Upper lobe of left lung (tissue), 6 donors: ENCODE data around the gene ITIH6. TPM values are rescaled to one million over a fixed set of nuclear protein-coding genes. Genes with fewer than 3 reads are reported as not detected.

Experiments
- ATAC-seq, 2 donors: fragments of 200-7000 bp; cut with Tn5 transposase; one replicate each; pipeline ENCODE4 v1.9.1; 2022; ENCODE audit warnings: mild to moderate bottlenecking in 2 of 2, moderate library complexity in 2 of 2; ENCODE audit not compliant: low FRiP score in 2 of 2
- DNase-seq, 2 donors: peaks; one replicate each; pipeline ENCODE4 v3.0.0-alpha.2; 2019 to 2020
- H3K27ac ChIP-seq, 4 donors: fragments of 200-600 bp; sonication (generic); one replicate each; pipeline ENCODE4 v1.5.1; 2016 to 2019
- H3K27me3 ChIP-seq, 4 donors: fragments of 200-600 bp; sonication (generic); one replicate each; pipeline ENCODE4 v1.5.1; 2017 to 2019
- H3K36me3 ChIP-seq, 4 donors: fragments of 200-600 bp; sonication (generic); one replicate each; pipeline ENCODE4 v1.5.1; 2016 to 2019
- H3K4me1 ChIP-seq, 4 donors: fragments of 200-600 bp; sonication (generic); one replicate each; pipeline ENCODE4 v1.5.1; 2018 to 2019
- H3K4me3 ChIP-seq, 4 donors: fragments of 200-600 bp; sonication (generic); one replicate each; pipeline ENCODE4 v1.5.1; 2017 to 2019; ENCODE audit warnings: mild to moderate bottlenecking in 2 of 4, moderate library complexity in 1 of 4
- H3K9me3 ChIP-seq, 4 donors: fragments of 200-600 bp; sonication (generic); one replicate each; pipeline ENCODE4 v1.5.1; 2018 to 2019
- CTCF ChIP-seq, 6 experiments: fragments of 450-650 bp in 4 of 6; fragments of 200-600 bp in 2 of 6; sonication (generic) in 2 of 6; IDR thresholded peaks; one replicate each; pipeline ENCODE4 v1.5.1; 2016 to 2019; ENCODE audit warnings: antibody characterized with exemption in 6 of 6
- EP300 ChIP-seq, 4 donors: sonication (generic); formaldehyde crosslinking; IDR thresholded peaks; one replicate each; pipeline ENCODE4 v1.5.1; 2017; ENCODE audit warnings: antibody characterized with exemption in 4 of 4, control low read depth in 2 of 4
- POLR2A ChIP-seq, 4 donors: fragments of 450-650 bp; IDR thresholded peaks; one replicate each; pipeline ENCODE4 v1.5.1; 2016 to 2017; ENCODE audit warnings: antibody characterized with exemption in 4 of 4, mild to moderate bottlenecking in 2 of 4
- POLR2AphosphoS5 ChIP-seq, 2 donors: sonication (generic); formaldehyde crosslinking; IDR thresholded peaks; one replicate each; pipeline ENCODE4 v1.5.1; 2017; ENCODE audit warnings: antibody characterized with exemption in 2 of 2
- WGBS, 2 donors: methylation state at CpG; one replicate each; pipeline ENCODE4 v1.1.5; 2017 to 2018; 5-methylcytosine and 5-hydroxymethylcytosine counted together
- small RNA-seq, 4 donors: library from RNA; depleted of rRNA; stranded (forward); fragments of <200 nt; gene quantifications; one replicate each; pipeline ENCODE3, GENCODE V24; 2016
- total RNA-seq, 6 donors: library from RNA; depleted of rRNA in 4 of 6; stranded (reverse); fragments of >200 nt in 4 of 6; gene quantifications; one replicate each; pipeline versions ENCODE4 v1.1.0 to v1.2.1, GENCODE V29; 2016 to 2021
- donor health status: DM: no; HTN: no; CAD: no; lungs with moderate emphysema.
- donor health status: DM: no; HTN: yes; CAD: no; lungs with severe emphysema.

Gene ITIH6
- total RNA-seq, 6 donors from 2014 or later: not detected

GRCh38 chrX:54711735-54712134, 86.3 kb downstream of the ITIH6 start:
- Histone ChIP-seq H3K27me3 (no peaks in the 10 kb centered on the region), H3K4me3 (no peak overlapping the region), H3K36me3 (no peaks in the 10 kb centered on the region), H3K4me1 (no peaks in the 10 kb centered on the region), H3K27ac (no peak overlapping the region), H3K9me3 (no peaks in the 10 kb centered on the region)
- TF ChIP-seq EP300 (IDR thresholded peaks at IDR 0.05) (no peak), POLR2AphosphoS5 (IDR thresholded peaks at IDR 0.05) (no peak), CTCF (IDR thresholded peaks at IDR 0.05) (no peak), POLR2A (IDR thresholded peaks at IDR 0.05) (no peak)
- 92 to 96% methylated on average over 9 to 14 of the region's 14 CpGs for WGBS, 2 donors
- DNase-seq (no peak), ATAC-seq (no peak)

GRCh38 chrX:54710920-54711319, 87.1 kb downstream of the ITIH6 start:
- Histone ChIP-seq H3K36me3 (no peaks in the 10 kb centered on the region), H3K27me3 (no peaks in the 10 kb centered on the region), H3K4me1 (no peaks in the 10 kb centered on the region), H3K27ac (no peak overlapping the region), H3K4me3 (no peak overlapping the region), H3K9me3 (no peaks in the 10 kb centered on the region)
- TF ChIP-seq EP300 (IDR thresholded peaks at IDR 0.05): no peak
- no peak for TF ChIP-seq CTCF (IDR thresholded peaks at IDR 0.05)
- no peak for TF ChIP-seq POLR2A (IDR thresholded peaks at IDR 0.05)
- no peak for TF ChIP-seq POLR2AphosphoS5 (IDR thresholded peaks at IDR 0.05)
- DNase-seq: no peak
- WGBS, 2 donors: 42 to 55% methylated on average over 1 of the region's 1 CpG
- ATAC-seq: no peak

- H3K4me1 ChIP-seq: no peaks in the 10 kb centered on the region
- no peaks in the 10 kb centered on the region for H3K36me3 ChIP-seq
- H3K9me3 ChIP-seq: no peaks in the 10 kb centered on the region
- no peaks in the 10 kb centered on the region for H3K27me3 ChIP-seq
- no peak for ATAC-seq
- no peak overlapping the region for H3K4me3 ChIP-seq
- TF ChIP-seq CTCF (IDR thresholded peaks at IDR 0.05) (no peak), POLR2AphosphoS5 (IDR thresholded peaks at IDR 0.05) (no peak), POLR2A (IDR thresholded peaks at IDR 0.05) (no peak), EP300 (IDR thresholded peaks at IDR 0.05) (no peak)
- WGBS, 2 donors: 43 to 70% methylated on average over 2 of the region's 2 CpGs
- DNase-seq: no peak
- H3K27ac ChIP-seq: no peak overlapping the region
Observed at GRCh38 chrX:54708404-54708803, 89.7 kb downstream of the ITIH6 start.

Small RNA genes lying within 50 kb of the gene (small RNA-seq; reads per million reads assigned to genes)
- gene AL049732.1: 0 reads per million in 4 donors
- 16.4 to 44.8 (median 28.2) reads per million in 4 donors for gene SNORA11

Other genes with a start within 250 kb of the ITIH6 start
- 100 to 1,000 TPM in 5 of 6 donors, 10 to 100 TPM in 1; 85.6 to 120 (median 110) TPM for gene MAGED2, start 9.5 kb upstream of the ITIH6 start, total RNA-seq
- gene TRO, start 122.6 kb upstream of the ITIH6 start, total RNA-seq: 1 to 10 TPM; 2.0 to 9.4 (median 4.8) TPM
- under 1 TPM in 2 of 6 donors, not detected in 4; 0.31 to 0.33 TPM for gene PFKFB1, start 195.9 kb upstream of the ITIH6 start, total RNA-seq
- 10 to 100 TPM in 4 of 6 donors, 1 to 10 TPM in 2; 9.4 to 17.3 (median 12.9) TPM for gene APEX2, start 202.1 kb upstream of the ITIH6 start, total RNA-seq
- 1 to 10 TPM in 4 of 6 donors, under 1 TPM in 1, not detected in 1; 0.23 to 4.1 (median 2.6) TPM for gene ALAS2, start 232.7 kb upstream of the ITIH6 start, total RNA-seq